AG08395 (cell line): Measurements from ENCODE around the gene FTCD.

Experiments
- DNase-seq: peaks from one replicate; pipeline ENCODE4 v3.0.0; 2012; ENCODE audit warnings: mixed read lengths, low spot score

FTCD gene

DNA sequence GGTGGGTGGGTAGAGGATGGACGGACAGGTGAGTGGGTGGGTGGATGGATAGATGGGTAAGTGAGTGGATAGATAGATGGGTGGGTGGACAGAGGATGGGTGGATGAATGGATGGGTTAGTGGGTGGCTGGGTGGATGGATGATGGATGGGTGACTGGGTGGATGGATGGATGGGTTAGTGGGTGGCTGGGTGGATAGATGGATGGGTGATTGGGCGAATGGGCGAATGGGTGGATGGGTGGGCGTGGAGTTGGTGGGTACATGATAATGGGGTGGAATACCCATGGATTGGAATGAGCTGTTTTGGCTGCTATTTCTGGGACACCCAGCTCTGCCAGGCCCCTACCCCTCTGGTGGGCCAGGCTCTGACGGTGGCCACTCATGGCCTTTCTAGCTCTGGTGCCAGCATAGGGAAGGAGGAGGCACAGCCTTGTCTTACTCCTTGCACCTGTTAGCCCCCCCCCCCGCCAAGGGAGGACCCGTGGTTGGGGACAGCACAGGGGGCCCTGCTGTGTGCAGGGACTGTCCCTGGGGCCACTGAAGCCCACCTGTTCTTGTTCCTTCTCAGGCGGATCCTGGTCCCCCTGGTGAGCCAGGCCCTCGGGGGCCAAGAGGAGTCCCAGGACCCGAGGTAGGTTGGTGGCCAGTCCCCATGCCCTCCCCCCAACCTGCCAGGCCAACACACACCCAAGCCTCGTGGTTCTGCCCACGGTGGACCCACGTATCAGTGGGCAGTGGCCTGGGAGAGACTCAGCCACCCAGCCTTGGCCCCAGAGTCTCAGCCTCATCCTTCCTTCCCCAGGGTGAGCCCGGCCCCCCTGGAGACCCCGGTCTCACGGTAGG lies 31.1 kb downstream of the FTCD start:
- DNase-seq, result no peak

DNA sequence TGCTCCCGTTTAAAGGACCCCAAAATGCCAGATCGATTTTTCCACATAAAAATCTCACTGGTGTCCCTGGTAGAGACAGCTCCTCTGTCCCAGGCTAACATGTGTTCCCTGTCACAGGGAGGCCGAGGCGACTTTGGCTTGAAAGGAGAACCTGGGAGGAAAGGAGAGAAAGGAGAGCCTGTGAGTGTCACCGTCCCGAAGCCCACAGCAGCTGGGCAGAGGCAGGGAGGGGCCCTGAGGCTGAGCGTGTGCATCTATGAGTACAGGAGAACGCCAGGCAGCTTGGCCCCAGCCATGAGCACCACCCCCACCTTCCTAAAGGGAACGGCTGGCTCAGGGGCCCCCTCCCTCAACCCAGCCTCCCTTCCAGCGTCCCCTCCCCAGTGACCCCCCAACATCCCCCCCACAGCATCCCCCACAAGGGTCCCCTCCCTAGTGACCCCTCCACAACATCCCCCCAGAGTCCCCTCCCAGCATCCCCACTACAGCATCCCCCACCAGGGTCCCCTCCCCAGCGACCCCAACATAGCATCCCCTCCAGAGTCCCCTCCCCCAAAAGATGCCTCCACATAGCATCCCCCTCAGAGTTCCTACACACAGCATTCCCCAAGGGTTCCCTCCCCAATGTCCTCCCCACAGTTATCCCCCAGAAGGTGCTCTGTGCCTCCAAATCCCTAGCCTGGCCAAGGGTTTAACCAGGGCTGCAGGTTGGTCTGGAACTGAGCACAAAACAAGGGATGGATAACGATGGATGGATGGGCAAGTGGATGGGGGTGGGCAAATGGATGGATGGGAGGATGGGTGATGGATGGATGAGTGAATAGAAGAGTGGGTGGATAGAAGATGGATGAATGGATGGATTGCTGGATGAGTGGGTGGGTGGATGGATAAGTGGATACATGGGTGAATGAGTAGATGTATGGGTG lies 32.4 kb downstream of the FTCD start:
- DNase-seq, result no peak

DNA sequence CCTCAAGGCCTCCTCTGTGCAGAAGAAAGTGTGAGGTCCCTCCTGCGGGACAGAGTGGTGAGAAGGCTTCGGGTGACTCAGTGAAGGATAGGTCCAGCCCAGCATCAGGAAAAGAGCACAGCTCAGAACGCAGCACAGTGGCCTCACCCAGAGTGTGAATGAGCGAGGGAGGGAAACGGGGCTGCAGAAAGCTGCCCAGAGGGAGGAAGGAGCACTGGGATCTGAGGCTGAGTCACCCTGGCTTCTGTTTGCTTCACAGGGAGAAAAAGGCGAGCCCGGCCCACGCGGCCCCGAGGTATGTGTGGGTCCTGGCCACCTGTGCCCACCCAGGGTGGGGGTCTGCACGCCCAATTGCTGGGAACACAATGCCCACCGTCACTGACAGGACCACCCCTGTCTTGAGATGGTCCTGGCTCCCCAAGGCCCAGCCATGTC lies 33.1 kb downstream of the FTCD start:
- peak; percentile 76 for DNase-seq

DNA sequence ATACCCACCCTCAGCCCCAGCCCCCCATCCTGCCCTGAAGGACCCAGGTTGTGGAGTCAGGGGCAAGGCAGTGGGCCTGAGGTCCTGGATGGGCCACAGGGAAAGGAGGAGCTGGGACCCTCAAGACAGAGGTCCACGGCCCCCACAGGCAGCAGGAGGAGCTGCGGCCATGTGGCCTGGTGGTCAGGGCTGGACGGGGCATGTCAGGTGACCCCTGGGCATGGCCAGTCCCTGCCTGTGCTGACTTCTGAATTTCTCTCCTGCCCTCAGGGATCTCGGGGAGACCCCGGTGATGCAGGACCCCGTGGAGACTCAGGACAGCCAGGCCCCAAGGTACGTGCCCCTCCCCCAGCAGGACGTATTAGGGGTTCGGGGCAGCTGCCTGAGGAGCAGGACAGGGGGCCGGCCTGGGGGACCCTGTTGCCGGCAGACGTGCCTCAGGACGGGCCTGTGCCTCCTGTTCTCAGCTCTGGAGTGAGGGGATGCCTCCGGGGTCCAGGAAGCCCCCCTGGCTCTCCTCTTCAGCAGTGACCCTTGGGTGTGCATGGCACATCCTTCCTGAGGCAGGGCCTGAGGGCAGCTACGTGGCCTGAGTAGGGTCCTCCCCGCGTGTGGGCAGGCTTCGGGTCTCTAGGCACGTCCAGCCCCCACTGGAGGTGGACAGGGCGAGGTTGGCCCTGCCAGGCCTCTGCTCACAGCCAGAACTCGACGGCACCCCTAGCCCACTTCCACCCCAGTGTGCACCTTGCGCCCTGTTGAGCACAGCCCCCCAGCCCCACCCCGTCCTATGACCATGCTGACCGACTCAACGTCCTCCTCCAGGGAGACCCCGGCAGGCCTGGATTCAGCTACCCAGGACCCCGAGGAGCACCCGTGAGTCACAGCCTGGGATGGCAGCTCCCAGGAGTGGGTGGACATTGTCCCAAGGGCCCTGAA lies 33.8 kb downstream of the FTCD start:
- DNase-seq, result no peak

DNA sequence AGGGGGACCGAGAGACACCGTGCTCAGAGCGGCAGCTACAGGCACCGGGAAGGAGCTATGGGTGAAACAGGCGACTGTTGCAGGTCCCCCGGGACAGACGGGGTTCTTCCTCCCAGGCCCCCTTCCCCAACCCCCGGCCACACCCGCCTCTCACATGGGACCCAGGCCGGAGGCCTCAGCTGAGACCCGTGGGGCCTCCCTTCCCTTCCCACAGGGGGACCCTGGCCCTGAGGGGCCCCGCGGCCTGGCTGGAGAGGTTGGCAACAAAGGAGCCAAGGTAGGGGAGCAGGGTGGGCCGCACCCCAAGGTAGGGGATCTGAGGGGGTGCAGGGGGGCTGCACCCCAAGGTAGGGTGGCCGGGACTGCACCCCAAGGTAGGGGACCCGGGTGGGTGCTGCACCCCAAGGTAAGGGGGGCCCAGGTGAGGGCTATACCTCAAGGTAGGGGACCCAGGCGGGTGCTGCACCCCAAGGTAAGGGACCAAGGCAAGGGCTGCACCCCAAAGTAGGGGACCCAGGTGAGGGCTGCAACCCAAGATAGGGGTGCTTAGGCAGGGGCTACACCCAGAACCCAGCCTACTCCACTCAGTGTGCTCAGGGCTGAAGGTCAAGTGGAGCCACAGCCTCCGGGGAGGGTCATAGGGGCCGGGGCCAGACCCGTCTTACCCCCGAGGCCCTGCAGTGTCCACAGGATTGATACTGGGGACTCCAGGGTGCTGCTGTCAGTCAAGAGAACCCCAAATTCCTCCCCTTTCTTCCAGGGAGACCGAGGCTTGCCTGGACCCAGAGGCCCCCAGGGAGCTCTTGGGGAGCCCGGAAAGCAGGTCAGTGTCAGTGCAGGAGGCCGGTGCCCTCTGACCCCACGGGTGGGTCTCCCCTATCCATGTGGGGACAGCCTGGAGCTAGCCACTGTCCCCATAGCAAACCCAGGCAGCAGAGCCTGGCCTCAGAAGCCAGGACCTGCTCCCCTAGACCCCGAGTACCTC lies 34.8 kb downstream of the FTCD start:
- DNase-seq, result no peak

DNA sequence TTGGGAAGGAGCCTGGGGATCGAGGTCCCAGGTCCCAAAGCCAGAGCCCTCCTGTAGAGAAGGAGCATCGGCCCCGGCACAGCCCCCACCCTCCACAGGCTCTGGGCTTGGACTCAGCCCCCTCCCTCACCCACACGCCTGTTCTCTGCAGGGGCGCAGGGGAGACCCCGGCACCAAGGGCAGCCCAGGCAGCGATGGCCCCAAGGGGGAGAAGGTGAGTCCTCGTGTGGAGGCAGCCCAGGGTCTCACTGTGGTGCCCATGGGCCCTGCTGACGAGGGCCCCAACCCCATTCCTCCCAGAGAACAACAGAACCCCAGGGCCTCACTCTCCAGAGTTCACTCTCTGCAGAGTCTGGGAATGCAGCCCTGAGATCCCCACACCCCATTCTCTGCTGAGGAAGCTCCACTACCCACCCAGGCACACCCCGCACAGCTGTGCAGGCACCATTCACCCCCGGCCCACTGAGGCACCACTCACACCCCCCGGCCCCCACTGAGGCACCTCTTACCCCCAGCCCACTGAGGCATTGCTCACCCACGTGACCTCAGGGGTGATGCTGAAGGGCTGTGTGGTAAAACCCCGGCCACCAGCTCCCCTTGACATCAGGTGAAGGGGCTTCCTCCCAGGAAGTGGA lies 35.6 kb downstream of the FTCD start:
- DNase-seq, result no peak

DNA sequence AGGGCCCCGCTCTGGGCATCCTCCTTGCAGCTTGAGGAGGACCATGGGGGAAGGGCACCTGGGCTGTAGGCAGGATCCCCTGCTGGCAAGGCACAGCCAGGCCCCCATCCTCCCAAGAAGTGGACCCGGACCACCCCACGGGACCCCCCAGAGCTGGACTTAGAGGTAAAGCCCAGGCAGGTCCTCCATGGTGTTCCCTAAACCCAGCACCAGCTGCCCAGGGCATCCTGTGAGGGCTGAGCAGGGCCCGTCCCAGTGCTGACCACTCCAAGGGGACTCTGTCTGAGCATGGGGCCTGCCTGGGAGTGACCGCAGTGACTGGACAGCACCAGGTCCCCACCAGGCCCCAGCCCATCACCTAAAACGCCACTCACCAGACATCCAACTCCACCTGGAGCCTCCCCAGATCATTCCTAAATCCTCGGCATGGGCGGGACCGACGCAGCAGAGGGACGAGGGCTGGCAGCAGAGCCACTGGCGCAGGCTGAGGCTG lies 36.2 kb downstream of the FTCD start:
- DNase-seq, result no peak

DNA sequence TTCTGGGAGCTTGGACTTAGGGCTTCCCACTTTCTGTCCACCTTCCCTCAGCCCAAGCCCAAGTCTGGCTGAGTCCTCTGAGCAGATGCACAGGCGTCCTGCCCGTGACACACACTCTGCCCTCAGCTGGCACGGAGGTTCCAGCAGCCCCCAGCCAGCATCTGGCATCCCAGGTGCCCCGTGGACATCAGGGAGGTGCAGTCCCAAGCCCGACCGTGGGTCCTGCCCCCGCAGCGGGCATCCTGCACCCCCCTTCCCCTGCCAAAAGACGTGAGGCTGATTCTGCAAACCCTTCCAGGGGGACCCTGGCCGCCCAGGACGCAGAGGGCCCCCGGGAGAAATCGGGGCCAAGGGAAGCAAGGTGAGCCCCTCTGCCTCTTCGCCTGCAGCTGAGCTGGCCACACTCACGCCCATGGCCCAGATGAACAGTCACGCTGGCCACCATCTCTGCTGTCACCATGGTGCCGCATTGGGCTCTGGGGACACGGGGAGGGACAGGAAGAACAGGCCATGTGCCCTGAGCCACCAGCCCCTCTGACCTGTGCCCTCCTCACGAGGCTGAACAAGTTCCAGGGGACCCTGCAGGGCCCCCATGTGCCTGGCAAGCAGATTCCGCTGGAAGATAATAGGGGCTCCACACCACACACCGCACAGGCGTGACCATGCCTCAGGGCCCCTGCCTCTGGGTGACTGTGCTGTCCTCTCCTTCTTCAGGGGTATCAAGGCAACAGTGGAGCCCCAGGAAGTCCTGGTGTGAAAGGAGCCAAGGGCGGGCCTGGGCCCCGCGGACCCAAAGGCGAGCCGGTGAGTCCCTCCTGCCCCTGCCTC lies 36.8 kb downstream of the FTCD start:
- DNase-seq, result no peak

DNA sequence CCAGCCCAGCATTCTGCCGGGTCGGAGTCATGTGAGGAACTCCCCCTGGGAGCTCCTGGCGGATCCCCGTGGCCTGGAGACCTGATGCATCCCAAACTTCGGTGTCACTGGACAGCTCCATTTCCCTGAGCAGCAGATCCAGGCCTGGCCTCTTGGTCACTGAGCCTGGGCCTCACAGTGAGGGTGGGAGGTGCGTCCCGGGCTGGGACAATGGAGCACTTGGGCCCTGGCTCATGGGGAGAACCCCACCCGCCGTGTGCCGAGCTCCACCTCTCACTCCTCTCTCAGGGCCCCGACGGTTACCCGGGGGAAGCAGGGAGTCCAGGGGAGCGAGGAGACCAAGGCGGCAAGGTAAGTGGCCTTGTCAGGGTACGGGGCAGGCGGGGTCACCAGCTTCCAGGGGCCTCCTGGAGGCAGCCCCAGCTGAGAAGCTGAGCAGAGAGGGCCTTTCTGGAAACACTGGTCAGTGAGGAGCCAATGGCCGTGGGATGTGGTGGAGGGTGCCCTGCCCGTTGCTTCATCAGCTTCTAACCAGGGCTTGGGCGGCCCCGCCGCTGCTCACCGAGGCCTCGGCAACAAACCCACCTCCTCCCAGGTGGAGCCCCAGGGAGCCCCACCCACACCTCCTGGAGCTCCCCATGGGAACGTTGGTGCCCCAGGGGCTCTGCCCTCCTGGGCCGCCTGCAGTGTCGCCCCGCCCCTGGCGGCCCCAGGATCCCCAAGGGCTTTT lies 37.6 kb downstream of the FTCD start:
- DNase-seq, result no peak

DNA sequence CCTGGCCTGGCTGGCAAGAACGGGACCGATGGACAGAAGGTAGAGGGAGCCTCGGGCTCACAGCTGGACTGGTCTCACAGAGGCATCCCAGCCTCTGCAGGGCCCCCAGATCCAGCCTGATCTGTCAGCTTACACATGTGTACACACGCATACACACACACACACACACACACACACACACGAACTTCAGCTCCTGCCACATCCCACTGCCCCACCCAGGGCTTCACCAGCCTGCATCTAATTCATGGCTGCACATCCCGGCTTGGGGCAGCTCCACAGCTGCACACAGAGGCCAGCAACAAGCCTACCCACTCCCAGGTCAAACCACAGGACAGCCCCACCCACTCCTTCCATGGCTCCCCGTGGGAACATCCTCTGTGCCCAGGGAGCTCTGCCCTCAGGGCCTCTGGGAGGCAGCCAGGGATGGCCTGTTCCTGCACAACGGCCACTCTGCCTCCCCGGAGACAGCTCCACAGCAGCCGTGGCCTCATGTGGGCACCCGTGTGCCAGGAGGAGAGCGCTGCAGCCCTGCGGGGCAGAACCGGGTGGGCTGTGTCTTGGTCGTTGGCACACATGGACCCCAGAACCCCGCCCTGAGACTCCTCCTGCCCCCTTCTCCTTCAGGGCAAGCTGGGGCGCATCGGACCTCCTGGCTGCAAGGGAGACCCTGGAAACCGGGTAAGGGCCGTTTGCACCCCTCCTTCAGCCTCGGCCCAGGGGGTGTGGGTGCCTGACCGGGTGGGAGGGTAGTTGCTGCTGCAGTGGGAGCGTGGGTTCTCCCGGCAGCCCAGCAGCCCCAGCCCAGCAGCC lies 38.4 kb downstream of the FTCD start:
- DNase-seq, result peak; percentile 48

DNA sequence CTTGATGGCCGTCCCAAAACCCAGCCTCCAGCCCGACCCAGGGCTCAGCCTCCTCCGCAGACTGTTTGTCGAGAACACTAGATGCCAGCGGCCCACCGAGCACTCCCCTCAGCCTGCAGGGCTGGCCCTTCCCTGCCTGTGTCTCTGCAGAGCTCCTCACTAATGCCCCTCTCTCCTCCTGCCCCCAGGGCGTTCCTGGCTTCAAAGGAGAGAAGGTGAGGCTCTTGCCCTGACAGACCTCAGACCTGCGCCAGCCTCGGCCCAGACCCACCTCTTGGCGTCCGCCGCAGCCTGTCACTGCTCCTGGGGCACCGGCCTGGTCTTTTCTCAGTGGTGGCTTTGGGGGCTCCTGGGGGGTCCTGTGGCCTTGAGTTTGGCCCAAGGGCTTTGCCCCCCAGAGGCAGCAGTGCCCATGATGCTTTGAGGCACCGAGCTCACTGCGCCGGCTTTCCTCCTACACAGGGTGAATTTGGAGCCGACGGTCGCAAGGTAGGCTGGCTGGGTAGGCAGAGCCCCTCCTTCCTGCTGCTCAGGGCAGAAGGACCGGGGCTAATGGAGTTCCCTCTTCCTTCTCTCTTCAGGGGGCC lies 39.1 kb downstream of the FTCD start:
- no peak for DNase-seq

DNA sequence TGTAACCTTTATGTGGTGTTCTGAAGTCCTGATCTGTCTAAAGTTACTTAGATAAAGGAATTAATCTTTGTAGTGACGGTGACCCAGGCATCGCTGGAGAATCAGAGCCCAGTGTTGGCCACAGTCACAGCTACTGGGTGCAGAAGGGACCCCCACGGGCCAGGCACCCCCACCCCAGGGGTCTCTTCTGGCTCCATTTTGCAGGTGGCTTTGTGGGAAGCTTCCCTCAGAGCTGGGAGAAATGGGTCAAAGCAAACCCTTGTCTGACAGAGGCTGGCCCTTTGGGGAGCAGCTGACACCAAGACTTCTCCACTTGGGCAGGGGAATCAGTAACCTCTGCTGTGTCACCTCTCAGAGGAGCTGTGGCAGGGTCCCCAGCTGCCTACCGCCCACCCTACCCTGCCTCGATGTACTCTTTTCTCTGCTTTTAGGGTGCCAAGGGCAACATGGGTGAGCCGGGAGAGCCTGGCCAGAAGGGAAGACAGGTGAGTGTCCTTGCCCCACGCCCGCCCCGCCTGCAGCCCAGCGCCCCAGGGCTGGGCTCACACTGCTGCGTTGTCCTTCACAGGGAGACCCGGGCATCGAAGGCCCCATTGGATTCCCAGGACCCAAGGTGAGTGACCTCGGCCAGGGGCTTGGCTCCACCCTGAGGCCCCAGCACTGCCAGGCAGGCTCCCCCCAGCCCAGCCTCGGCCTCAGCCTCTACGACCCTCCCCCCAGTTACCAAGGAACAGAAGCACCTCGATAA lies 39.8 kb downstream of the FTCD start:
- no peak for DNase-seq

DNA sequence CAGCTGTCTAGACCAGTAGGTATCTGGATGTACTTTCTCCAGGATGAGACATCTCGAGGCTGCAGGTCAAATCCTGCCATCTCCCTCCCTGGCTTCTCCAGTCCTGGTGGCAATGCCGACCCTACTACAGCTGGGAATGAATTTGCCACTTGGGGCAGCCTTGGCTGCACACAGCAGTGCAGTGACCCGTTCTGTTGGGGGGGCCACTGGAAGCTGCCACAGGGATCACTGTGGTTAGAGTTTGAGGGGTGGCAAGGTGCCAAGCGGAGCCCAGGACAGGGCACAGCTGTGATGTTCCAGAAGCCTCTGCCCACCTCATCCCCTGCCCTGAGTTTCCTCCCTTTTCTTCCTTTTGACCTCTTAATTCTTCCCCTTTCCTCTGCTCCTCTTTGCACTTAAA lies 40.4 kb downstream of the FTCD start:
- DNase-seq, result no peak

DNA sequence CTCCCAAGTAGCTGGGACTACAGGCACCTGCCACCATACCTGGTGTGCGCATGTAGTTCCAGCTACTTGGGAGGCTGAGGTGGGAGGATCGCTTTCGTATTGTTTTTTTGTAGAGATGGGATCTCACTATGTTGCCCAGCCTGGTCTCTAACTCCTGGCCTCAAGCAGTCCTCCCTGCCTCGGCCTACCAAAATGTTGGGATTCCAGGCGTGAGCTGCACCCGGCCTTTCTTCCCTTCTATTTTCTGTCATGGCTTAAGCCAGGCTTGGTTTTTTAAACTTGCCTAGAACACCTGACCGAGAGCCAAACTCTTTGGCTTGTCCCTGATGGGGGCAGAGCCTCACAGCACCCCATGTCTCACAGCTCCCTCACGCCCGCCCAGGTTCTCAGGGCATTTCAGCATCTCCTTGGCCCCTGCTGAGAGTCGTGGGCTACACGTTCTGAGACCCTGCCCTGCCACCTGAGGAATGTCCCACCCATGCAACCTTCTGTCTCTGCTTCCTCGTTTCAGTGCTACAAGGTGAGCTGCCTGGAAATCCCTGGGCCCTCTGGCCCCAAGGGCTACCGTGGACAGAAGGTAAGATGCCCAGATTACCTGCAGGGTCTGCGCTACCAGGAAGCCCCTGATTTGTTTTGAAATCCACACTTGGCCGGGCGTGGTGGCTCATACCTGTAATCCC lies 41.7 kb downstream of the FTCD start:
- no peak for DNase-seq

DNA sequence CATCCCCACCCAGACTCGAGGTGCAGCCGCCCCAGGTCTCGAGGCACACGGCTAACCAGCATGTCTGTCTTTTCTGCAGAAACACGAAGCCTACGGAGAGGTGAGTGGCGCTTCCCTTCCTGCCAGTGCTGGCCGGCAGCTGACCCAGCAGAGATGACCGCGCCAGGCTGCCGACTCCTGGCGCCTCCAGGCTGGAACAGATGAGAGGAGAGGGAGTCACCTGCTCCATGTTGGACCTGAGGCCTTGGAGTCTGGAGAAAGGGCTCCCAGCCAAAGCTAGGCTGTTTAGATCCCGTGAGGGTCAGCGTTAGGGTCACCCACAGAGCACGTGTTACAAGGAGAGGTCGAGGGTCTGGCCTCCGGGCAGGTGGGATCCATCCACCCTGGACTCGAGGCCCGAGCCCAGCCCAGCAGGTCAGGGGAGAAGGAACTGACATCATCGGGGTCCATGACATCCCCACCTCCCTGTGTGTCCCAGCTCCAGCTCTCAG lies 42.6 kb downstream of the FTCD start:
- no peak for DNase-seq
